Activated effector memory CD4-positive, alpha-beta T cell treated with anti-CD3 and anti-CD28 coated beads, Interleukin-2, amount 50 U/mL, for 16 hours (primary cell): ENCODE data around the gene C3orf18.

ENCODE experiments used
- DNase-seq: peaks from one replicate; pipeline ENCODE4 v3.0.0-alpha.2; 2020

The C3orf18 gene

DNA sequence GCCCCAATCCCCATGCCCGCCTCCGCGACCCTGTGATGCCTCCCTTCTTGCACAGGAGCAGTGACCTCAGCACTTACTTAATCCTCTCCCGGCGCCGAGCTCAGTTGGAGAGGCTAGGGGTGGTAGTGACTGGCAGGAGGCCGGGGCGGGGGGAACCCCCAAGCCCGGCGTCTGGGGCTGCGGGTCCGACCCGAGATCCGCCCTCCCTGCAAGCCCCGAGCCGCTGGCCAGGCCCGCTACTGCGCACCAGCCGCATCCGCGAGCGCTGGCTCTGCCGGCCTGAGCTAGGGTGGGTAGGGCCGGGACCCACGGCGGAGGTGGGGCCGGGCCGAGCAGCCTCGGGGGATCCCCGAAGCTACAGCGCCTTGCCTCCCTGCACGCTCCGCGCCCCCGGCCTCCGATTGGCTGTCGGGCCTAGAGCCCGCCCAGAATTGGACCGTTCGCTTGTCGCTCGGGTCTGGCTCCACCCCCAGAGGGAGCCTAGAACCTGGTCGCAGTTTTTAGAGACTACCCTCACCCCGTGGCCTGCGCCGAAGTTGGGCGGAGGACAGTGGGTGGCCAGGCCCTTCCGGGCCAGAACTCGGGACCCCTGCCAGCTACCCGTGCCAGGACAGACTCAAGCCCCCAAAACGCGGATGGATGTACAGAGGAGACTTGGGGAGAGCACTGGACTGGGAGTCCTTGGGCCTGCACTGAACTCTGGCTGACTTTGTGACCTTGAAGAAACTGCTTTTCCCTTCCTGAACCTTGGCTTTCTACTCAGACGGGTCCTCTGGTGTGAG lies at the start of gene C3orf18:
Gene C3orf18 (minus strand): TSS at position 362 of the 782 bp plus-strand sequence. CDS start 2,048 bp downstream, outside the sequence.
- peak; percentile 98 for DNase-seq

DNA sequence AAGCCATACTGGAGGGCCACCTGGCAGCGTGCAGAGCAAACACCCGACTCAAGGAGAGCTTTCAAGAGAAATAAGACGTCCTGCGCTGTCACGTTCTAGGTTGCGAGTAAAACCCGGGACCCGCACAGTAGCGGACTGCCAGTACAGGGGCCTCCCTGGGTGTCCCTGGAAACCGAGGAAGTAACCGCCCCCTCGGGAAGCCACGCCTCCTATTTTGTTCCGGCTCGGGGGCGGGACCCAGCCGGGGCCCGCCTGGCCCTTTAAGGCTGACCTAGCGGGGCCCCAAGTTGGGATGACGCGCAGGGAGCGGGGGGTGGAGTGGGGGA lies 49.2 kb upstream of the C3orf18 start:
- peak; percentile 98 for DNase-seq

DNA sequence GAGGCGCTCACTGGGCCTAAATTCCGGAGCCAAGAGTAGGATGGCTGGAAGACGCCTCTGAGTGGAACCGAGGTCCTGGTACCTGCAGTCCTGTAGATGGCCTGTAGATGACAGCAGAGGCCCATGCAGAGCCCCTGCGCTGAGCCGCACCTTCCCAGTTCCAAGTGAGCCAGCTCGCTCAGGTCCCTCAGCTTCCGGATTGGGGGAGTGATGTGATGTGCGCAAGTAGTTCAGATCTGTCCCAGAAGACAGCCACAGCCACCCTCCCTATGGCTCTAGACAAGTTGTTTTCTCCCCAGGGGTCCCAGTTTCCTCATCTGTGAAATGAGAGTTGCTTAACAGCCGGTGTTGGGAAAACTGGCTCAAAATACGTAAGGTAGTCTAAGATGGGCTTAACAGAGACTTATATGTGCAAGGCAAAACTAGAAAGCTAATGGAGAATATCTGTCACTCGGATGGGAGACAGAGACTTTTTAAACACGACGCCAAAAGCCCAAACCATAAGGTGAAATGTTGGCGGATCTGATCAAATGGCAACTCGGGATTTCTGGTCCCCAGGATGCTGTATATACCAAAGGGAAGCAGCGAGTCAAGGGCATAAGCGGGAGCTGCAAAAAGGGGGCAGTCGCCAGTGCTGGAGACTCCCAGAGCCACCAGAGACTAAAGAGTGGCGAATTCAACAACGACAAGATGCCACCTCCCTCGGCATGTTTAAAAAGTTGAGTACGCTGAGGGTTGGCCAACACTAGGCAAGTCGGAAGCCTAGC lies 48.6 kb upstream of the C3orf18 start:
- DNase-seq, result peak; percentile 93

DNA sequence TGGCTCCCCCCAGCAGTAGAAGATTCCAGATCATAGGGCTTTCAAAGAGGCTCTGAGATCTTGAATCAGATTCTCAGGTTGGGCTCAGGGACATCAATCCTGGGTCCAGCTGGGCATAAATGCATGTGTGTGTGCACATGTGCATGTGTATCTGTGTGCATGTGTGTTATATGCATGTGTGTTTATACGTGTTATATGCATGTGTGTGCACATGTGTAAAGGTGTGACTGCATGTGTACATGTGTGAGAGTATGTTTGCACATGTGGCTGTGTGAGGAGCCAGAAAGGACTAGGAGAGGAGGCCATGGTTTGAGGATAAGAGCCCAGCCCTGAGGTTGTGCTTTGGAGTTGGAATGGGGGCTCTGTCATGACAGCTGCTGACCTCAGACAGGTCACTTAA lies 47.6 kb upstream of the C3orf18 start:
- DNase-seq, result no peak

DNA sequence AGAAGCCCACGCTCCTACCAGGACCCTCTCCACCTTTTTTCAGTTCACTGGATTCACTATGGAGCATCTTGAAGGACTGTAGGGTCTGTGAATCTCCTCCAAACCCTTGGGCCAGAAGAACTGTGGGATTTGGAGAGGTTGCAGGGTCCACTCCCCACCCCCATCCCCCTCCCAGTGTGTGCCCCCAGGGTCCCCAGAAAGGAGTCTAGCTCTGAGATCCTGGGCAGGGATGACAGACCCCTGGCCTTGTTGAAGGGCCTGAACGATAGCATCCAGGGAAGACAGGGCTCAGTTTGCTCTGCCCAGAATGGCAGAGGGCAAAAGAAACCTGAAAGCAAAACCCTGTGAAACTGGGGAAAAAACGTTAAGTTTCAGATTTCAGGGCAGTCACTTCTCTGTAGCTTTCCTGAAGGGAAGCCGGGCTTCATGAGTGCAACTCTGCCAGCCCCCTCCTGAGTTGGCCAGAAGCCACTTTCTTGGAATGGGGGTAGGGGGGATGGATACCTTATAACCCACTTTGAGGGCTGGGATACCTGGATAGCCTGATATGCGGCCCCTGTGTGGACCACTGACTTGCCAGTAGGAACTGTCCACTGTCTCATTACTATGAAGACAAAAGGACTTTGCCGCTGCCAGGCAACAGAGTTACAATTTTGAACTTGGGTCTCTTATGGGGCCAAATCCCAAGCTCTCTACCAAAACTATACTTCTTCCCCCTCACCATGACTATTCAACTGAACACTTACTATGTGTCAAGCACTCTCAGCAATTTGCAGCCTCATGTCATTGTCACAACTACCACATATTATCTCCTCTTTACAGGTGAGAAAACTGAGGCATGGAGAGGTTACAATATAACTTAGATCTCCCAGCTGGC lies 45.7 kb upstream of the C3orf18 start:
- no peak for DNase-seq

DNA sequence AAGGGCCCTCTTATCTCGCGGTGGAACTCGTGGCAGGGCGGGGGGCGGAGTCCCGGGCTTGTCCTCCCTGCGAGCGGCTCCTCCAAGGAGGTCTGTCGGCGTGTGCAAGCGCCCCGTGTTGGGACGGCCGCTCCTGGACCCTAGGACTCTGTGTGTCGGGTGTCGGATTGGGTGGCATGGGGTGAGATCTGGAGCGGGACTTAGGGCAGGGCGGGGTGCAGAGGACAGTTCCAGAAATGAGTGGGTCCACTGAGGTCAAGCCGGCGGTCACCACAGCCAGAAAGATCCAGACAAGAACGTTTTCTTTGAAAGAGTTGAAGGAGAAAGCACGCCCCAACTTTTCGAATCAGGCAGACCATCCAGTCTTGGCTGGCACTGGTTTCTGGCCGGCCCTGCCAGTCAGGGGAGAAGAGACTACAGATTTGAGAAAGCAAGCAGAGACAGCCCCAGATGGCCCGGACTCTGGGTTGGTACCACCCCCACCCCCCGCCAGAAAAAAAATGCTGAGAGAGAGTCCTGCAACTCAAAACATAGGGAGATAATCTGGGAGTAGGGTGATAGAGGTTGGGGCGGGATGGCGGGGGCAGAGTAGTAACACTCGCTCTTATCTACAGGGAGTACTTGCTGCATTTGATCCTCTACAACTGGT lies 44.8 kb upstream of the C3orf18 start:
- peak; percentile 76 for DNase-seq

DNA sequence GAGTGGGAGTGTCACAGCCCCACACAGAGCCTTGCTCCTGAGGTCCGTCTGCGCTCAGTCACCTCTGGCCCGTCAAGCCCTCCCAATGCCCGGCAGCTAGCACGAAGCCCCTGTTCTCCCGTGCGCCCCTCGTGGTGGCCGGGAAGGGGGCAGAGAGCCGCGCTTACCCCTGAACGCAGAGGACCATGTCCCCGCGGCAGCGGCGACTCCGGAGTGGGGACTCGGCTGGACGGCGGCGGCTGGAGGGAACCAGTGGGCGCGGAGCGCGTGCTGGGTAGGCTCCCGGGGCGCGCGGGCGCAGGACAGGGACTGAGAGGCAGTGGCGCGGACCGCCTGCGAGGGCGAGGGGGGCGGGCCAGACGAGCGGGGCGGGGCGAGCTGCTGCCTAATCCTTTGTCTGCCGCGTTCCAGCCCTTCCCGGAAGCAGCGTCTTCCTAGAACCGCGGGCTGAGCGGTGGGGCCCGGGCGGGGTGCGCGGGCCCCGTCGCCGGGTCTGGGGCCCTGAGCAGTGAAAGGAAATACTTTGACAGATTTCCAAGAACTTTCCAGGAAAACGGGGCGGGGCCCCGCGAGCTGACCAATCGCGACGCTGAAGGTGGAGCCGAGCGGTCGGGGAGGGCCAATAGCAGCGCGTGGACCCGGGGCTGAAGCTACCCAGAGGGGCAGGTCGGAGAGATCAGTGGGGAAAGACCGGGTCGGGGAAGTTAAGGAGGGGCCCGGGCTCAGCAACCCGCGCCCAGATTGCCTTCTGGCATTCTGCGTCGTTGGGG lies 44.1 kb upstream of the C3orf18 start, which contains the start of gene CISH:
Gene CISH (minus strand): TSS at position 311 of the 770 bp plus-strand sequence. CDS start 124 bp downstream, at position 187.
- DNase-seq, result peak; percentile 98

DNA sequence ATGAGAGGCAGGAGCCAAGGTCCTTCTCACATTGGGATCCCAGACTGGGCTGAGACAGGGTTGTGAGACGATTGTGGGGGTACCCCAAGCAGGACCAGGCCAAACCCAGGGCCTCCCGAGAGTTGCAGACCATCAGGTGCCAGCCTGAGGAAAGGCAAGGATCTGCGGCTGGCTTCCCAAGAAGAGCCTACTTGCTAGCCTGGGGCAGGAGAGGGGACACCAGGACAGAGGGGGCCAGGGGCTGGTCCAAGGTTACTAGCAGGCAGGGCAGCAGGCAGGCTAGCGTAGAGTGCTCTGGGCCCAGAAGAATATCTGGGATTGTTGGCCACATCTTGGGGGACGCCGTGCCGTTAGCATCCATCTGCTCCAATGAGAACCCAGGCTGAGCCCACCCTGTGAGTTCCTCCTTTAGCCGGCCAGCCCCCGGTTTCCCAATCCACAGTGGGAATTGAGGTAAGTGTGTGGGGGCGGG lies 43.5 kb upstream of the C3orf18 start:
- no peak for DNase-seq

DNA sequence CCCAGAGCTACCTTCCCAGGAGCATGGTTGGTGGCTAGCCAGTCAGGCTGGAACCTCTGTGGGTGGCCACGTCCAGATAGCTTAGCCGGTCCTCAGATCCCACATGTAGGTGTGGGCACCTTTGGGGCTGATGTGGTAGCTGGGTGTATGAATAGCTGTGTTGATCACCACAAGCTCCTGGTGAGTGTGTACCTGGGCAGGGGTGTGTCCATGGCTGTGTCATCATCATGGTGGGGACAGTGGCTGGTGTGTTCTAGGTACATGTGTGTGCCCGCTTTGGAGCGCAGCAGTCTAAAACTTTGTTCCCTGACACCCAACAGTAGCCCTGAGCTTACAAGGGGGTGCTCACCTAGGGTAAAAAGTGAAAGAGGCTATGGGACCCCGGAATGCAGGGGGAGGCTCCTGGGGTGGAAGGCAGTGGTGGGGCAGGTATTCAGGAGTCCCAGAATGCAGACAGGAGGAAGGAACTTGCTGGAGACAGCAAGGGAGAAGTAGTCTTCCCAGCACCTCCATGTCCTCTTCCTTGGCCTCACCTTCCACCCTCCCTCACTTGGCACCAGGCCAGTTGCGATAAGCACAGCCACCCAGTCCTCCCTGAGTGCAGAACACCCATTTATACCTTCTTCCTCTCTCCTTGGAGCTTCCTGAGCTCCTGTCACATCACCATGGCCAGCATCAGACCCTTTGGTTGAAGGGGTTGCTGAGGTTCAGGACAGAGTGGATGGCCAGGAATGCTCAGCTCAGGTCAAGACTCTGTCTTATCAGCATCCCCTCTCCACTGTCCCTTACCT lies 42.8 kb upstream of the C3orf18 start:
- DNase-seq, result peak; percentile 81

DNA sequence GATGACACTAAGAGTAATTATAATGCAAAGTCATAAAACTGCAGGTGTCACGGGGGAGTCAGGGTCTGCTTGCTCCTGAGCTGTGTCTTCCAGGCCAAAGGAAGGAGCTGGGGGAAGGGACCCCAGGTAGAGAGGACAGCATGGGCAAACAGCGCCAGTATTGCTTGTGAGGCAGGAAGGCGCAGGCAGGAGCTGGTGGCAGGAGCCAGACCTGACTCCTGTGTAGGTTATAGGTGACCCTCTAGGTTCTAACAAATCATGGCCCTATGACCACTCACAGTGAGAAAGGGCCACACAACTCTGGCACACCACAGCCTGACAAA lies 42.2 kb upstream of the C3orf18 start:
- DNase-seq, result no peak

DNA sequence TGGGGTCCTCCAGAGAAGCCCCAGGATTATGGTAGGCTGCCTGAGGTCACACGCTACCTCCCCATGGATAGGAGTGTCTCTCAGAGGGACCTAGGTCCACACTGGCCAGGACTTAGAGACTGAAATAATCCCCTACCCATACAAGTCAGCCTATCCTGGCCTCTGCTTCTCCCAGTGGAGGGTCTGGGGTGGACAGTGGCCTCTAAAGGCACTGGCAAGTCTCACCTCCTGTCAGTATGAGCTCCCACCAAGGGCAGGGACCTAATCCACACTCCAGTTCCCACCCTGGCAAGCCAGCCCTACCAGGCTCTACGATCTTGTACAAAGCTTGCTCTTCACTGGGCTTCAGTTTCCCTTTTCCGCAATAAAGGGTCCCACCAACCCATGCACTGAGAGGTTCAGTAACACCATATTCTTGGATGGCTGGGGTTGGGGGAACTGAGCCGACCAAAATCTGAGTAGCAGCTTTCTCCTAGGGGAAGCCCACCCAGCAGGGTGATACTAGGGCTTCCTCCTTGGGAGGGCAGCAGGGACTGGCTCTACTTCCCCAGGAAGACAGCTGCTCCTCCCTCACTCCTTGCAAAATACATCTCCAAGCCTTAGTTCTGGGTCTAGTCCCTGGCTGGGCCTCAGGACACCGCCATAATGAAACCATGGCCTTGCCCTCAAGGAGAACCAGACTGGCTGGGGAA lies 41.7 kb upstream of the C3orf18 start:
- DNase-seq, result no peak

DNA sequence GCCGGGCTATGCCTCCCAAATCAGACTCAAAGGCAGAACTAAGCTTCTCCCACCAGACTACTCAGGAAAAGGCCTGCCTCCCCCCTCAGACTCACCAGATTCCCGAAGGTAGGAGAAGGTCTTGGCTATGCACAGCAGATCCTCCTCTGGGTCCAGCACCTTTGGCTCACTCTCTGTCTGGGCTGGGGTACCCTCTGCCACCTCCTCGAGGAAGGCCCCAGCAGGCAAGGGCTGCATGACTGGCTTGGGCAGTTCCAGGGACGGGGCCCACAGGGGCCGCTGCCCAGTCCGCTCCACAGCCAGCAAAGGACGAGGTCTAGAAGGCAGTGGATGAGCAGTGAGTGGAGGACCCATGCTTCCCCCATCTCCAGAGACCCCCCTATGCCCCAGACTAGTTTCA lies 40.7 kb upstream of the C3orf18 start:
- no peak for DNase-seq

DNA sequence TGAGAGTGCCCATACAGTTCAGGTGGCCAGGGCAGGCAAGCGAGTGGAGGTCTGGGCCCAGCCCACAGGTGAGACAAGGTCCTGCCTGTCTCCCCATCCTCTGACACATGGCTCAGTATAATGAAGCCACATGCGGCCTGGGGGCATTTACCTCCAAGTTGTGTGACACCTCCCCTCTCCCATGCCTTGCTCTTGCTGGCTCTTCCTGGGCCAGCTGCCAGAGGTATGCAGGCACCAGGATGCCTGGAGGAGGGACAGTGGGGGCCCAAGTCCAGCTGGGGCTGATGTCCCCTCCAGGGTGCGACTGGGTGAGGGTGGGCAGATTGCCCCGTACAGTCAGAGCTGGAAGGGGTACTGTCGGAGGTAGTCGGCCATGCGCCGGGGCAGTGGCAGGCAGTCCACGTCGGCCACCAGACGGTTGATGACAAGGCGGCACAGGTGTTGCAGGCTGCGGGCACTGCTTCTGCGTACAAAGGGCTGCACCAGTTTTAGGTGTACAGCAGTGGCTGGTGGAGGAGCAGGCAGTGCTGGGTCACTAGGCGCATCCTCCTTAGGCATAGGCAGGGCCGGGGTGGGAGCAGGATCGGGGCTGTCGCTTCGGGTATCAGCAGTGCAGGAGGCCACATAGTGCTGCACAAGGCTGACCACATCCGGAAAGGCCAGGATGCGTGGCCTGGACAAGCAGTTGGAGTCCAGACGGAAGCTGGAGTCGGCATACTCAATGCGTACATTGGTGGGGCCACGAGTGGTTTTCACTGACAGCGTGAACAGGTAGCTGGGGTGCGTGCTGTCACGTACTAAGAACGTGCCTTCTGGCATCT lies 39.9 kb upstream of the C3orf18 start:
- no peak for DNase-seq

DNA sequence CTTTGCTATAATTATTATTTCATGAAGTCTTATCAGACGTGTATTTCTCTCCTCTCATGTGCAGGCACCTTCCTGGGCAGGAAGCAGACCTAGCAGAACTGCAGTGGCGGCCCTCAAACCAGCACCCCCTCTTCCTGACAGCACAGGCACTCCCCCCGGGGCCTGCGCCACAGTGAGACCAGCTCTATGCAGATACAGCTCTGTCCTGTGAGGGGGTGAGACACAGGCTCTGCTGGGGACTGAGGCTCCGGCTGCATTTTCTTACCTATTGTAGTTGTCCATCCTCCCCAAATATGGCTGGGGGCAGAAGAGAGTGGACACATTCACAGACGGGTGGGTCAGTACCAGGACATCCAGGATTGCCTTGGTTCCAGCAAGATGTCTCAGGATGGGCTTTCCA lies 39.0 kb upstream of the C3orf18 start:
- no peak for DNase-seq

DNA sequence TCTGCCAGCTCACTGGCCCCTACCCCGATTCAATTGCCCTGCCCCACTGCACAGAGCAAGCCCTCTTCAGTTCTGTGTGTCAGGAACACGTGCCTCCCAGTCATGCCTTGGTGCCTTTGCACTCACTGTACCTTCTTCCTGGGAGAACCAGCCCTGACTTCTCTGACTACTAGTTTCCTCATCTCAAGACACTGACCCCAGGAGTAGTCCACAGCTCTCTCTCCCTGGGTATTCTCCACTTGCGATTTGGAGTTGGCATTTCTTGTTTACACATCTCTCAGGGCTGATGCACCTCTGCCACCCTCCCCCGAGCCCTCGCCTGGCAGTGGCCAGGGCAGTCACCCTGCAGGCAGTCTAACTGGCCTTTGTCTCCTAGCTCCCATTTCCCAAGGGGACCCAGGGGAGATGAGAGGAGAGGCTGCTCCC lies 38.4 kb upstream of the C3orf18 start:
- DNase-seq, result no peak

DNA sequence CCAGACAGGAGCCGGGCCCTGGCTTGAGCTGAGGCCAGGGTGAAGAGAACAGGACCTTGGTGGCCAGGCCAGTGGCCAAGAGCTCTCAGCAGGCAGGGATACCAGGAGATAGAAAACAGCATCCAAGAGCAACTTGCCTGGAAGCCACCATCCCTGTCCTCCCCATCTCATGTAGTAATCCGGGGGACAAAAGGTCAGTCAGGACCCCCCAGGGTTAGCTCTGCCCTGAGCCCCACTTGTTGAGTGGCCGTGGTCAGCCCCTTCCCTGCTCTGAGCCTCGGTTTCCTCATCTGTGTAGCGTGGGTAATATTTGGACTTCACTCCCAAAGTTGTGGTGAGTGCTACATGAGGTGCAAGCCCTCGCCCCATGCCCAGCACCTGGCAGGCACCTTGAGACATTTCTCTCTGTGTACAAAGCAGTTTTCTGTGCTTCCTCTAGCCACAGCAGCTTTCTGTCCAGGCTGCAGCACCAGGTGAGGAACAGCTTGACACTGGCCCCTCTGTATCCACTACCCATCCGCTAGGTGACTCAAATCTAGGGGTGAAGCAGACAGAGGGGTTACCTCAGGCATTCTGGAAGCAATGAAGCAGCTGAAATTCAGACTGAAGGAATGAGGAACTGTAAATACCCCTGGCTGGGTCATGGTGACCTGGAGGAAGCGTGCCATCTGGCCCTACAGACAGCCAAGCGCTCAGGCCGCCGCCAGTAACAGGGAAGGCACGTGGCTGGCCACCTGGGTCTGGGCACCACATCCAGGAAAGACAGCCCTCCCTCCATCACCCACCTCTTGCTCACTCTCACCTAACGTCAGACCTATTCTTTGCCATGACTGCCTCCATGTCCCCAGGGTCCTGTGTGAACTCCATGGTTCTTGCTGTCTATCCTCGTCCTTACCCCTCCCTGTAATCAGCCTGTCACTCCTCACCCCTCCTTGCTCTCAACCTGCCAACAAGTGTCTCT lies 37.4 kb upstream of the C3orf18 start:
- DNase-seq, result no peak

DNA sequence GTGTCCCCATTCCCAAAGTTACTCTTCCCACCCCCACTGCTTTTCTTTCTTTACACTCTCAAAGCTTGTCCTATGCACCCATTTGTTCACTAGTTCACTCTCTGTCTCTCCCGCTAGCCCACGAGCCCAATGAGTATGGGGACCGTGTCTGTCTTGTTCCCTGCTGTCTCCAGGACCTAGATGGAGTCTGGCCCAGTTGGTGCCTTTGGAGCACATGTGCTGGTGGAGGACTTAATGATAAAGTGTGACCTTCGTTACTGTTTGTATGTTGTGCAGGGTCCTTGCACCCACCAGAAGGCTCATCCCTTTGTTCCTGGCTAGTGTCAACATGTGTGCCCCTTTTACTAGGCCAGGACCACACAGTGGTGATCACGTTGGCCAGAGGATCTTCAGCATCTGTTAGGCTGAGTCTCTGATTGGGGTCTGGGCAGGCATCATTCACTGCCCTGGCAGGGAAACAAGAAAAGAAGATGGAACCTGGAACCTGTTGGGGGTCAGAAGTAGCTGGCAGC lies 36.6 kb upstream of the C3orf18 start:
- DNase-seq, result no peak
